ENCODE data around the gene ENTPD3. TPM values are rescaled to one million over a fixed set of nuclear protein-coding genes. Genes with fewer than 3 reads are reported as not detected.

Gene ENTPD3
- polyA plus RNA-seq, 3 donors: not detected

GRCh38 chr3:40397912-40398311, 10.9 kb downstream of the ENTPD3 start:
- no peak overlapping the region for H3K27ac Mint-ChIP-seq
- no peak overlapping the region for H3K4me2 ChIP-seq (replicated peaks; ENCODE audit: extremely low read depth, low read length, poor library complexity, severe bottlenecking)
- no peaks in the 10 kb centered on the region for H3K79me2 ChIP-seq (ENCODE audit: insufficient read depth, low read length)
- no peak overlapping the region for H3K4me3 ChIP-seq (replicated peaks in 1 of 3; ENCODE audit: low read depth in 2 of 3, low read length in 3 of 3)
- H3K9ac ChIP-seq (ENCODE audit: insufficient read depth, low read length, poor library complexity, severe bottlenecking): no peak overlapping the region
- H3K27ac ChIP-seq (ENCODE audit: low read depth in 1 of 2, low read length in 2 of 2): no peak overlapping the region
- H3K36me3 ChIP-seq (replicated peaks in 1 of 2; ENCODE audit: control insufficient read depth in 1 of 2, insufficient read depth in 2 of 2, low read length in 2 of 2): no peaks in the 10 kb centered on the region
- H3K36me3 Mint-ChIP-seq: no peaks in the 10 kb centered on the region
- peaks cover 0 to 4% (median 0%) of the 10 kb centered on the region in 3 donors for H3K27me3 Mint-ChIP-seq (ENCODE audit: low read depth in 3 of 3)
- no peak for DNase-seq
- H4K20me1 ChIP-seq (ENCODE audit: insufficient read depth, low read length): no peaks in the 10 kb centered on the region
- no peaks in the 10 kb centered on the region for H3K9me3 ChIP-seq (replicated peaks in 1 of 2; ENCODE audit: control insufficient read depth in 1 of 2, insufficient read depth in 1 of 2, low read length in 2 of 2)
- H3K9me3 Mint-ChIP-seq: peaks cover 0 to 8% (median 2%) of the 10 kb centered on the region in 7 donors
- H3K4me1 Mint-ChIP-seq: no peaks in the 10 kb centered on the region
- intact Hi-C loops (cut with micrococcal nuclease): no loop called here
- WGBS (ENCODE audit: insufficient coverage): 100% methylated on average over 3 of the region's 4 CpGs
- no peak overlapping the region for H3K4me3 Mint-ChIP-seq
- TF ChIP-seq CTCF (IDR thresholded peaks at IDR 0.05): no peak
- H2AFZ ChIP-seq (ENCODE audit: insufficient read depth, low read depth, low read length, poor library complexity, severe bottlenecking): no peak overlapping the region
- no peaks in the 10 kb centered on the region for H3K27me3 ChIP-seq (ENCODE audit: control insufficient read depth in 2 of 2, insufficient read depth in 2 of 2, low read length in 2 of 2)
- no peaks in the 10 kb centered on the region for H3K4me1 ChIP-seq (ENCODE audit: control insufficient read depth in 1 of 2, insufficient read depth in 2 of 2, low read length in 2 of 2)

GRCh38 chr3:40398346-40398745, 11.4 kb downstream of the ENTPD3 start:
- Histone ChIP-seq H4K20me1 (ENCODE audit: insufficient read depth, low read length) (no peaks in the 10 kb centered on the region), H3K27ac (ENCODE audit: low read depth in 1 of 2, low read length in 2 of 2) (no peak overlapping the region), H3K36me3 (replicated peaks in 1 of 2; ENCODE audit: control insufficient read depth in 1 of 2, insufficient read depth in 2 of 2, low read length in 2 of 2) (no peaks in the 10 kb centered on the region), H3K27me3 (ENCODE audit: control insufficient read depth in 2 of 2, insufficient read depth in 2 of 2, low read length in 2 of 2) (no peaks in the 10 kb centered on the region), H3K9ac (ENCODE audit: insufficient read depth, low read length, poor library complexity, severe bottlenecking) (no peak overlapping the region), H3K4me3 (replicated peaks in 1 of 3; ENCODE audit: low read depth in 2 of 3, low read length in 3 of 3) (no peak overlapping the region), H3K4me2 (replicated peaks; ENCODE audit: extremely low read depth, low read length, poor library complexity, severe bottlenecking) (no peak overlapping the region), H2AFZ (ENCODE audit: insufficient read depth, low read depth, low read length, poor library complexity, severe bottlenecking) (no peak overlapping the region), H3K4me1 (ENCODE audit: control insufficient read depth in 1 of 2, insufficient read depth in 2 of 2, low read length in 2 of 2) (no peaks in the 10 kb centered on the region), H3K79me2 (ENCODE audit: insufficient read depth, low read length) (no peaks in the 10 kb centered on the region), H3K9me3 (replicated peaks in 1 of 2; ENCODE audit: control insufficient read depth in 1 of 2, insufficient read depth in 1 of 2, low read length in 2 of 2) (no peaks in the 10 kb centered on the region)
- no CpG with 5 or more reads among the region's 3 CpGs for WGBS (ENCODE audit: insufficient coverage)
- Mint-ChIP-seq H3K9me3 (peaks cover 0 to 7% (median 2%) of the 10 kb centered on the region in 7 donors), H3K27me3 (ENCODE audit: low read depth in 3 of 3) (peaks cover 0 to 6% (median 0%) of the 10 kb centered on the region in 3 donors), H3K36me3 (no peaks in the 10 kb centered on the region), H3K4me3 (no peak overlapping the region), H3K4me1 (no peaks in the 10 kb centered on the region), H3K27ac (no peak overlapping the region)
- no peak for DNase-seq
- intact Hi-C loops (cut with micrococcal nuclease): no loop called here
- no peak for TF ChIP-seq CTCF (IDR thresholded peaks at IDR 0.05)

All from CD14-positive monocyte (primary cell).